HG02678 (cell line): ENCODE results near the gene GMNN.
"Not testable (repeated sequence)": the region's sequence is repeated elsewhere in the genome, so short reads cannot be mapped to it uniquely, and the experiment has no call there.

Experiments used
- ATAC-seq: cut with Tn5 transposase; IDR thresholded peaks from one replicate; pipeline ENCODE4 v1.9.1; 2021; ENCODE audit warnings: mild to moderate bottlenecking, moderate library complexity; ENCODE audit not compliant: unreplicated experiment

Gene GMNN

GRCh38 chr6:24761193-24761835, 13.4 kb upstream of the GMNN start:
- ATAC-seq = no peak

- no peak for ATAC-seq
Measured at GRCh38 chr6:24761851-24762250, 12.9 kb upstream of the GMNN start.

- ATAC-seq = no peak
Measured at GRCh38 chr6:24763578-24763977, 11.2 kb upstream of the GMNN start.

- not testable (repeated sequence) for ATAC-seq
Measured at GRCh38 chr6:24764833-24765828, 9.6 kb upstream of the GMNN start.

- not testable (repeated sequence) for ATAC-seq
Measured at GRCh38 chr6:24765968-24766367, 8.8 kb upstream of the GMNN start.

DNA sequence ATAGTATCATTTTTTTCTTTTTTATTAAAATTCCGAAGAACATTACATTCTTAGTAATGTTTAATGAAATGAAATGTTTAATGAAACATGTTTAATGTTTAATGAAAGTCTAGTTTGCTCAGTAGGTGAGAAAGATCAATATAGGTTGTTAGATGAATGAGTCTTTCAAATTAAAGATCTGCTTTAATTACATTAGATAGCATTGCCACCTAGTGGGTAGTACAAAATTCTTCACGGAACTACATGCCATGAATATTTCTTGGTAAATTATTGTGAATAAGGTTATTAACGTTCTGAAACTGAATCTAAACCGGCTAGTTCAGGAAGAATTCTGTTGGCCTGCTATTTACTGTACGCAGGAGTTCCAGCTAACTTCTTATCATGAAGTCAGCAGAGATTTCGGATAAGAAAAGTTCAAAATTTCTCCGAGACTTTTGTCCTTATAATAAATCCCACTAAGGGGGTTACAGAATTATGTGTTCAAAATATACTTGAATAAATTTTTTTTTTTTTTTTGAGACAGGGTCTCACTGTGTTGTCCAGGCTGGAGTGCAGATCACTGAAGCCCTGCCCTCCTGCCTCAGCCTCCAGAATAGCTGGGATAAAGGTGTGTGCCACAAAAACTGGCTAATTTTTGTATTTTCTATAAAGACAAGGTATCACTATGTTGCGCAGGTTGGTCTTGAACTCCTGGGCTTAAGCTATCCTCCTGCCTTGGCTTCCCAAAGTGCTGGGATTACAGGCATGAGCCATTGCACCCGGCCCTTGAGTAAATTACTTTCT, 7.9 kb upstream of the GMNN start:
- ATAC-seq = no peak

GRCh38 chr6:24768361-24768760, 6.4 kb upstream of the GMNN start:
- no peak for ATAC-seq

GRCh38 chr6:24775520-24776058, 852 bp downstream of the GMNN start:
- ATAC-seq = peak; percentile 9

DNA sequence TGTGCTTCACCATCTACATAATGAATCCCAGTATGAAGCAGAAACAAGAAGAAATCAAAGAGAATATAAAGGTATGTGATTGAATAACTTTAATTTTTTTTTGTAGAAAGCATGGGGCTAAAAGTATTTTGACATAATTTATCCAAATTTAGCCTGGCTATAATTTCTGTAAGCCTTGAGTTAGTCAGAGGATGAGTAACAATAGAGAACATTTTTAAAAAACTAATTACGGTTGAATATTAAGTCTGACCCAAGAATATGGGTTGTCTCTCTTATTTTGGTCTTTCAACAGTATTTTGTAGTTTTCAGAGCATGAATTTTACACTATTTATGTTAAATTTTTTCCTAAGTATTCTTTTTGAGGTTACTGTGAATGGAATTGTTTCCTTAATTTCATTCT, 2.5 kb downstream of the GMNN start:
- no peak for ATAC-seq

- ATAC-seq = no peak
Measured at GRCh38 chr6:24778121-24778520, 3.4 kb downstream of the GMNN start.

GRCh38 chr6:24778878-24779277, 4.1 kb downstream of the GMNN start:
- ATAC-seq = no peak

DNA sequence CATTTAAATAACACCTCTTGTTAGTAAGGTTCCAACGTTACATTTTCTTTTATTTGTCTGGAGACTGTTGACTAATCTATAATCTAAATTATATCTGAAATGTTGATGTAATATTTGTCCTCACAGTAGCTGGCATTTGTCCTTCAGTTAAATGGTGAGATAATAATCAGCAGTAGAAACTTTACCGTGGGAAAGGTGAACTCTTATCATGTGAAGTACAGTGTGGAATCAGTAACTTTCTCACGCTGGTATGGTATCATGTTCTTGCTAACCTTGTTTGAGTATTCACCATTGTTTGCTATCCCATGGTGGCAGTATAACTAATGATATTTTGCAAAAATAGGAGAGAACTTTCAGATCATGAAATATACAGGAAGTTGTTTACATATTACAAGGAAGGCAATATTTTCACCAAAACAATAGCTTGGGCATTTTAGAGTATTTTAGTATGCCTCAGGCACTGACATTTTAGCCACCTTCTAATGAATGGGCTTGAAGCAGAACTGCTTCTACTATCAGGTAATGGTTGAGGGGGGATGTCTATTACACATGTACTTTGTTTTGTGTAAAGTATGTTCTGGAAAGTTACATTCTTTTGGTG, 4.8 kb downstream of the GMNN start:
- ATAC-seq = no peak

DNA sequence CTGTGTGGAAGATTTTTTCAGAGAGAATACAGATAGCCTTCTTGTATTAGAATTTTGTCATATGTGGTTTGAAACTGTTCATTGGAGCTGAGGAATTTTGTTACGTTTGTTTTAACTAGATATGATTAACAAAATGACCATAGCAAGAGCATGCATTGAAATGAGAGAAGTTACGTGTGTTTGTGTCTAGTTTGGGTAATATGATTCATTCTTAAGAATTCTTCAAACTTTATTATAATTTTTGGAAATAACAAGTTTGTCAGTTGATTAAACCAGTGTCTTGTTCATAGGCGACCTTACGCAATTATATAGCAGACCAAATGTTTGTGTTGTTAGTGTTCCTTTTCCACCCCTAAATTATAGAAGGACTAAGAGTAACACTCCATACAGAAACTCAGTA, 5.5 kb downstream of the GMNN start:
- ATAC-seq = no peak

- ATAC-seq = no peak
Measured at GRCh38 chr6:24788031-24788665, 13.4 kb downstream of the GMNN start.

DNA sequence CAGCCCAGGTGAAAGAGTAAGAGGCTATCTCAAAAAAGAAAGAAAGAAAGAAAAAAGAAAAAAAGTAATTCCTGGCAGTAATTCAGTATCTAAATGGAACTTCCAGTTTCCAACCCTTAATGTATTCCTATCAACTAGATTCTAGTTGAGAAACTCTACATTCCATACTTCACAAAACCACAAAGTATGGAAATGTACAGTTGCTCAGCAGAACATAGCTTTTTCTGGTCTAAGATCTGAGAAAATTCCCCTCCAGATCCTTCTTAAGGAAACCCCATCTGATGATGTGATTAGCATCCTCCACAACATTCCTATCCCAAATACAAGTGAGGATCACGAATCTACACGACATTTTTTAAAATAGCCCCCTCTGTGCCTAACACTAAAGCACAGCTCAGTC, 20.4 kb downstream of the GMNN start:
- ATAC-seq = no peak

DNA sequence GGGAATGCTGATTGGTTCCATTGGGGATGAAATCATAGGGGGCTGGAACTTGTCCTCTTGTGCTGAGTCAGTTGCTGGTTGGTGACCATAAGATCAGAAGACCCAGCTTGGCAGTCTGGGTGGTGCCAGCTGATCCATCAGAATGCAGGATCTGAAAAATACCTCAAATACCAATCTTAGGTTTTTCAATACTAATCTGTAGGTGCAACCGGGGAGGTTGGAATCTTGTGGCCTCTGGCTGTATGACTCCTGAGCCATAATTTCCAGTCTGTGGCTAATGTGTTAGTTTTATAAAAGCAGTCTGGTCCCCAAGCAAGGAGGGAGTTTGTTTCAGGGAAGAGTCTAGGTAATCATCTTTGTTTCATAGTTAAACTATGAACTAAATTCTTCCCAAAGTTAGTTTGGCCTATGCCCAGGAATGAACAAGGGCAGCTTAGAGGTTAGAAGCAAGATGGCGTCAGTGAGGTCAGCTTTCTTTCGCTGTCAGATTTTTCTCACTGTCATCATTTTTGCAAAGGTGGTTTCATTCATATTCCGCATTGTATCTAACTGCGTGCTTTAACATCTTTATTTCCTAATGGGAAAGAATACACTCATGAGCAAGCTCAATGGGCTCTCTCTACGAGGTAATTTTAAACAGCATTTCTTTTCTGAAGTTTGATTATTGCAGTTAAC, 22.0 kb downstream of the GMNN start:
- ATAC-seq = no peak

GRCh38 chr6:24797596-24798216, 23.0 kb downstream of the GMNN start:
- ATAC-seq = no peak

DNA sequence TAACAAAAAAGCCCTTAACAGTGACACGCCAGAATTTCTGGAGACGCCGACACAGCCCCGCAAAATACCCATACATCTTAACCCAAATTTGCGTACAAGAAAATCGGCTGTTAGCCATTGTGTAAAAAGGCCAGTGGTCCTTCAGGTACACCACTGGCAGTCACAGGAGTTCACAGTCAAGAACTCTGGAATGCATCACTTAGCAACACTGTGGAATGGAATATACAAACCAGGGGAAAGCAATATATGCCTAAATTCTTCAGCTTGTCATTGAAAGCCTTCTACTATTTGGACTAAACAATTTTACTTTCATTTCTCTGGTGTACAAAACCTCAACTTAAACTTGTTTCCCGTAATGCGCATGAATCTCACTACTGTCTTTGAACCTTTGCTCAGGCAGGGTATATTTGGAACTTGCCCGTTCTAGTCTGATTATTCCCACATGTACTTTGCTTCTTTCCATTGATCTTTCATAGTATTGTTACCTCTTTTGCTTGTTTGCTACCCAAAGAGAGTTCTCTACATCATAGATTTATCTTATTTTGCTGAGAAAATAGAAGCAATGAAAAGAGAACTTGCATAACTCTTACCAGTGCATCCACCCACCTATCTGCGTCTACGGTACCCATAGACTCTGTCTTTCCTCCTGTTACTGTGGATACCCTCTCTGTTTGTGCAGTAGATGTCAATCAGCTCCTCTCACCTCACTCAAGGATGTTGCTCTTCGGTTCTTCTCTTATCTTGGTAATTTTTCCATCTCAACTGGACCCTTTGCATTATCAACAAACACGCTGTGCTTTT, 24.2 kb downstream of the GMNN start, which contains the start of gene ARMH2:
ARMH2 (minus strand) TSS at position 178 of the 801 bp plus-strand sequence; CDS start at position 118, 60 bp downstream.
- ATAC-seq = no peak
